BJ (cell line): Measurements from ENCODE around the gene TCF3. TPM values are rescaled to one million over a fixed set of nuclear protein-coding genes. Genes with fewer than 3 reads are reported as not detected.
A peak's percentile ranks its signal among the peaks of the same experiment; 100 is the strongest.

Experiments
- CTCF ChIA-PET: fragments of 350-600 bp; formaldehyde crosslinking; extraction: SDS; loops from one replicate; lab custom pipeline; 2021; ENCODE audit warnings: antibody characterized with exemption, inconsistent platforms; lab: Yijun Ruan, JAX
- POLR2A ChIA-PET: fragments of 300-600 bp; sonication (Branson Sonifier 250); formaldehyde crosslinking; extraction: SDS; loops from one replicate; lab custom pipeline; 2021; ENCODE audit warnings: antibody characterized with exemption; lab: Charles Lee
- DNase-seq: peaks from one replicate; pipeline ENCODE4 v3.0.0-alpha.2; 2011; ENCODE audit warnings: low read depth
- H3K27me3 ChIP-seq: 2 replicates; pipeline ENCODE4 v1.6.0; 2011; ENCODE audit warnings: low read length; ENCODE audit not compliant: control insufficient read depth, insufficient read depth
- H3K36me3 ChIP-seq: 2 replicates; pipeline ENCODE4 v1.5.1; 2011; ENCODE audit warnings: low read length; ENCODE audit not compliant: control insufficient read depth, insufficient read depth
- H3K4me3 ChIP-seq: 2 replicates; pipeline ENCODE4 v1.5.1; 2011; ENCODE audit warnings: low read depth, mild to moderate bottlenecking, control low read depth, low read length
- CTCF ChIP-seq: IDR thresholded peaks from 2 replicates; pipeline ENCODE4 v1.5.1; 2011; ENCODE audit warnings: low read depth, mild to moderate bottlenecking, control low read depth, inconsistent platforms, low read length, moderate library complexity; ENCODE audit not compliant: insufficient read depth
- polyA plus RNA-seq: library from polyadenylated mRNA; depleted of rRNA; stranded (reverse); fragments of >200 nt; gene quantifications from 2 replicates; pipeline ENCODE4 v1.2.3, GENCODE V29; 2011

Gene TCF3
- polyA plus RNA-seq, 1 experiment, result 49.8 TPM

- ChIA-PET CTCF (interaction anchor here (0.6 to 1.6 kb wide), 8 partner anchors 12 to 204 kb away, joined by 3 to 7 read pairs (median 3); no protein-coding TSS in a partner anchor), POLR2A (interaction anchor here (0.6 kb wide), 2 partner anchors 25 to 489 kb away, joined by 4 to 6 read pairs; no protein-coding TSS in a partner anchor)
- no peaks in the 10 kb centered on the region for H3K27me3 ChIP-seq
- peak overlapping the region; percentile 95 for H3K4me3 ChIP-seq
- H3K36me3 ChIP-seq, result peaks cover 2% of the 10 kb centered on the region; the same call in 1 of the 2 replicates
- DNase-seq, result no peak
- no peak for TF ChIP-seq CTCF
Measured at GRCh38 chr19:1591421-1592023, 60.9 kb downstream of the TCF3 start.

- POLR2A ChIA-PET, result interaction anchor here (0.6 kb wide), 2 partner anchors 24 to 488 kb away, joined by 4 to 6 read pairs; no protein-coding TSS in a partner anchor
- peak; percentile 62 for TF ChIP-seq CTCF
Measured at GRCh38 chr19:1590641-1591397, 61.6 kb downstream of the TCF3 start.

GRCh38 chr19:1587872-1588271, 64.5 kb downstream of the TCF3 start:
- H3K4me3 ChIP-seq, result no peak overlapping the region
- ChIA-PET POLR2A (interaction anchor here (0.6 kb wide), 1 partner anchor 78 kb away, joined by 9 read pairs; no protein-coding TSS in a partner anchor), CTCF (interaction anchor here (0.5 to 2.8 kb wide), 5 partner anchors 10 to 1717 kb away, joined by 3 to 10 read pairs (median 3); no protein-coding TSS in a partner anchor)
- no peak for DNase-seq
- peaks cover 9% of the 10 kb centered on the region for H3K36me3 ChIP-seq
- no peak for TF ChIP-seq CTCF
- H3K27me3 ChIP-seq, result no peaks in the 10 kb centered on the region

More at GRCh38 chr19:1590641-1591397, 61.6 kb downstream of the TCF3 start:
- peaks cover 4% of the 10 kb centered on the region; the same call in 1 of the 2 replicates for H3K36me3 ChIP-seq
- H3K4me3 ChIP-seq, result peak overlapping the region; percentile 95
- DNase-seq, result no peak
- no peaks in the 10 kb centered on the region for H3K27me3 ChIP-seq
- CTCF ChIA-PET, result interaction anchor here (0.6 to 1.6 kb wide), 8 partner anchors 13 to 205 kb away, joined by 3 to 7 read pairs (median 3); no protein-coding TSS in a partner anchor

- no peak overlapping the region for H3K4me3 ChIP-seq
- TF ChIP-seq CTCF, result no peak
Measured at GRCh38 chr19:1585243-1585580, 67.2 kb downstream of the TCF3 start.

GRCh38 chr19:1584500-1585242, 67.7 kb downstream of the TCF3 start:
- Histone ChIP-seq H3K36me3 (peaks cover 25% of the 10 kb centered on the region), H3K4me3 (no peak overlapping the region), H3K27me3 (no peaks in the 10 kb centered on the region)
- CTCF ChIA-PET, result interaction anchor here (1.2 to 1.7 kb wide), 2 partner anchors 10 to 38 kb away, joined by 5 to 7 read pairs; no protein-coding TSS in a partner anchor
- POLR2A ChIA-PET, result no interaction called here
- DNase-seq, result no peak
- TF ChIP-seq CTCF, result no peak

More at GRCh38 chr19:1585243-1585580, 67.2 kb downstream of the TCF3 start:
- ChIA-PET POLR2A (no interaction called here), CTCF (no interaction called here)
- Histone ChIP-seq H3K27me3 (no peaks in the 10 kb centered on the region), H3K36me3 (peaks cover 23% of the 10 kb centered on the region)
- no peak for DNase-seq
